Caco-2 (cell line): ENCODE results near the gene CPSF6. TPM values are rescaled to one million over a fixed set of nuclear protein-coding genes. Genes with fewer than 3 reads are reported as not detected.
"Not testable (repeated sequence)": the region's sequence is repeated elsewhere in the genome, so short reads cannot be mapped to it uniquely, and the experiment has no call there.

Experiments used
- BruUV-seq: library from RNA; stranded (reverse); fragments of 400-500 nt; replicated peaks from 2 replicates; lab custom pipeline; 2021; lab: Mats Ljungman, UMichigan
- CTCF ChIA-PET: fragments of 300-600 bp; sonication (Branson Sonifier 250); formaldehyde crosslinking; loops from one replicate; lab custom pipeline; 2022; ENCODE audit warnings: antibody characterized with exemption; lab: Charles Lee
- POLR2A ChIA-PET: fragments of 300-600 bp; sonication (Branson Sonifier 250); formaldehyde crosslinking; loops from one replicate; lab custom pipeline; 2022; ENCODE audit warnings: antibody characterized with exemption; lab: Charles Lee
- DNase-seq, 2 experiments: peaks; one replicate each; pipeline versions ENCODE4 v3.0.0 to v3.0.0-alpha.2; 2020 to 2022
- H3K27me3 ChIP-seq: replicated peaks from 2 replicates; pipeline ENCODE4 v1.6.0; 2011; ENCODE audit warnings: low read length; ENCODE audit not compliant: control insufficient read depth, insufficient read depth
- H3K36me3 ChIP-seq: 2 replicates; pipeline ENCODE4 v1.5.1; 2011; ENCODE audit warnings: low read length; ENCODE audit not compliant: control insufficient read depth, insufficient read depth
- H3K4me1 ChIP-seq: fragments of 250-450 bp; sonication (Bioruptor Pico); 2 replicates; pipeline ENCODE4 v1.5.1; 2020; ENCODE audit warnings: mild to moderate bottlenecking
- H3K4me3 ChIP-seq: 2 replicates; pipeline ENCODE4 v1.5.1; 2011; ENCODE audit warnings: low read depth, mild to moderate bottlenecking, control low read depth, low read length
- H3K9me3 ChIP-seq: fragments of 250-450 bp; sonication (Bioruptor Pico); 2 replicates; pipeline ENCODE4 v1.5.1; 2020; ENCODE audit warnings: mild to moderate bottlenecking, moderate library complexity
- H3K27ac Mint-ChIP-seq: one replicate; pipeline ENCODE4 v1.8.0; 2022; ENCODE audit warnings: mixed read lengths; ENCODE audit not compliant: unreplicated experiment
- H3K27me3 Mint-ChIP-seq: one replicate; pipeline ENCODE4 v1.8.0; 2022; ENCODE audit warnings: mixed read lengths; ENCODE audit not compliant: insufficient read depth, unreplicated experiment
- H3K36me3 Mint-ChIP-seq: one replicate; pipeline ENCODE4 v1.8.0; 2022; ENCODE audit warnings: mild to moderate bottlenecking, mixed read lengths; ENCODE audit not compliant: insufficient read depth, unreplicated experiment
- H3K4me1 Mint-ChIP-seq: one replicate; pipeline ENCODE4 v1.8.0; 2022; ENCODE audit warnings: low read depth, mixed read lengths; ENCODE audit not compliant: unreplicated experiment
- H3K4me3 Mint-ChIP-seq: one replicate; pipeline ENCODE4 v1.8.0; 2022; ENCODE audit warnings: mild to moderate bottlenecking, moderate library complexity, mixed read lengths; ENCODE audit not compliant: unreplicated experiment
- H3K9me3 Mint-ChIP-seq: one replicate; pipeline ENCODE4 v1.8.0; 2022; ENCODE audit warnings: mixed read lengths; ENCODE audit not compliant: unreplicated experiment
- intact Hi-C: fragments of 100-400 bp; cut with micrococcal nuclease; formaldehyde crosslinking; loops from one replicate; pipeline ENCODE4 v1.10.0; 2022; ENCODE audit not compliant: unreplicated experiment
- total RNA-seq: library from RNA; stranded (reverse); gene quantifications from 2 replicates; pipeline ENCODE4 v1.2.3, GENCODE V29; 2022
- TF ChIP-seq, protein P1 (sequence below), 2 experiments: fragments of 200-600 bp in 1 of 2; IDR thresholded peaks; 1 replicate in 1 of 2; 2 replicates in 1 of 2; pipeline versions ENCODE4 v1.5.1 to v1.8.0; 2011 to 2022; ENCODE audit warnings: antibody characterized with exemption in 1 of 2, control low read depth in 1 of 2, inconsistent platforms in 1 of 2, low read depth in 1 of 2, low read length in 1 of 2, mild to moderate bottlenecking in 1 of 2, moderate library complexity in 1 of 2; ENCODE audit not compliant: insufficient read depth in 1 of 2, severe bottlenecking in 1 of 2, unreplicated experiment in 1 of 2

Gene CPSF6
- total RNA-seq, 1 experiment from 2014 or later = 124 TPM

DNA sequence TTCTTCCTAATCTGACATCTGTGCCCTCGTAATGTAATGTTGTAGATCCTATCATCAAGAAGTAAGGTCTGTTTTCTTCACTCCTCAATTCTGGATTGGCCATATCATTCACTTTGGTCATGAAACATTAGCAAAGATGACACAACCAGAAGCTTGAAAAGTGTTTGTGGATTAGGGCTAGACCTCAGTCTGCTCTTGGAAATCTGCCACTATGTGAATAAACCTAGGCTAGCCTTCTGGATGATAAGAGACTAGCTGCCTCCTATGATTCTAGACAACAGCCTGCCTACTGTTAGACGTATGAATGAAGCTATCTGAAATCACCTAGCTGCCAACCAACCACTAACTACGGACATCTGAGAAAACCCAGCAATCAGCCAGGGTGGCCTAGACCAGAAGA, 70.1 kb downstream of the CPSF6 start:
- no TSS peak for BruUV-seq

DNA sequence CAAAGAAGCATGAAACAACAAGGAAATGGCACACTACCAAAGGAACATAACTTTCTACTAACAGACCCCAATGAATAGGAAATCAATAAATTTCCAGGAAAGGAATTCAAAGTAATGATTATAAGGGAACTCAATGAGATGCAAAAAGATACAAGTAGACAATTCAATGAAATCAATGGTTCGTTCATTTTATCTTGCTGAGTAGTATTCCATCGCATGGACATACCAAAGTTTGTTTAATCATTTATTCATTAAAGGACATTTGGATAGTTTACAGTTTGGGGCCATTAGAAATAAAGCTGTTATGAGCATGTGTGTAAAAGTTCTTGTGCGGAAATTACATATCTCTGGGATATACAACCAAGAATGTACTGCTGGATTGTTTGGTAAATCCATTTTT, 73.8 kb downstream of the CPSF6 start:
- Histone ChIP-seq H3K27me3 (no peaks in the 10 kb centered on the region), H3K4me1 (no peaks in the 10 kb centered on the region), H3K36me3 (no peaks in the 10 kb centered on the region), H3K9me3 (peaks cover 11% of the 10 kb centered on the region), H3K4me3 (no peak overlapping the region)
- ChIA-PET POLR2A (no interaction called here), CTCF (no interaction called here)
- no peak for DNase-seq
- Mint-ChIP-seq H3K27ac (no peak overlapping the region), H3K4me1 (no peaks in the 10 kb centered on the region), H3K9me3 (peaks cover 27% of the 10 kb centered on the region), H3K36me3 (no peaks in the 10 kb centered on the region), H3K27me3 (no peaks in the 10 kb centered on the region), H3K4me3 (no peak overlapping the region)
- TF ChIP-seq, protein P1, sequence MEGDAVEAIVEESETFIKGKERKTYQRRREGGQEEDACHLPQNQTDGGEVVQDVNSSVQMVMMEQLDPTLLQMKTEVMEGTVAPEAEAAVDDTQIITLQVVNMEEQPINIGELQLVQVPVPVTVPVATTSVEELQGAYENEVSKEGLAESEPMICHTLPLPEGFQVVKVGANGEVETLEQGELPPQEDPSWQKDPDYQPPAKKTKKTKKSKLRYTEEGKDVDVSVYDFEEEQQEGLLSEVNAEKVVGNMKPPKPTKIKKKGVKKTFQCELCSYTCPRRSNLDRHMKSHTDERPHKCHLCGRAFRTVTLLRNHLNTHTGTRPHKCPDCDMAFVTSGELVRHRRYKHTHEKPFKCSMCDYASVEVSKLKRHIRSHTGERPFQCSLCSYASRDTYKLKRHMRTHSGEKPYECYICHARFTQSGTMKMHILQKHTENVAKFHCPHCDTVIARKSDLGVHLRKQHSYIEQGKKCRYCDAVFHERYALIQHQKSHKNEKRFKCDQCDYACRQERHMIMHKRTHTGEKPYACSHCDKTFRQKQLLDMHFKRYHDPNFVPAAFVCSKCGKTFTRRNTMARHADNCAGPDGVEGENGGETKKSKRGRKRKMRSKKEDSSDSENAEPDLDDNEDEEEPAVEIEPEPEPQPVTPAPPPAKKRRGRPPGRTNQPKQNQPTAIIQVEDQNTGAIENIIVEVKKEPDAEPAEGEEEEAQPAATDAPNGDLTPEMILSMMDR (IDR thresholded peaks at IDR 0.05; ENCODE audit: insufficient read depth in 1 of 2, low read depth in 1 of 2, low read length in 1 of 2, severe bottlenecking in 1 of 2, unreplicated experiment in 1 of 2) = no peak
- intact Hi-C loops = no loop called here
- BruUV-seq = no TSS peak

More for the DNA sequence above, 70.1 kb downstream of the CPSF6 start:
- no peaks in the 10 kb centered on the region for H3K27me3 Mint-ChIP-seq
- Histone ChIP-seq H3K4me3 (no peak overlapping the region), H3K27me3 (no peaks in the 10 kb centered on the region), H3K4me1 (no peaks in the 10 kb centered on the region), H3K36me3 (no peaks in the 10 kb centered on the region), H3K9me3 (peaks cover 20% of the 10 kb centered on the region)
- no peak overlapping the region for H3K4me3 Mint-ChIP-seq
- H3K36me3 Mint-ChIP-seq = no peaks in the 10 kb centered on the region
- CTCF ChIA-PET = interaction anchor here (0.5 kb wide), 1 partner anchor 56 kb away, joined by 3 read pairs; no protein-coding TSS in a partner anchor
- H3K9me3 Mint-ChIP-seq = peaks cover 21% of the 10 kb centered on the region
- no peak overlapping the region for H3K27ac Mint-ChIP-seq
- TF ChIP-seq, protein P1 (IDR thresholded peaks at IDR 0.05; ENCODE audit: insufficient read depth in 1 of 2, low read depth in 1 of 2, low read length in 1 of 2, severe bottlenecking in 1 of 2, unreplicated experiment in 1 of 2) = no peak
- H3K4me1 Mint-ChIP-seq = no peaks in the 10 kb centered on the region
- intact Hi-C loops = no loop called here
- POLR2A ChIA-PET = no interaction called here
- DNase-seq = no peak

DNA sequence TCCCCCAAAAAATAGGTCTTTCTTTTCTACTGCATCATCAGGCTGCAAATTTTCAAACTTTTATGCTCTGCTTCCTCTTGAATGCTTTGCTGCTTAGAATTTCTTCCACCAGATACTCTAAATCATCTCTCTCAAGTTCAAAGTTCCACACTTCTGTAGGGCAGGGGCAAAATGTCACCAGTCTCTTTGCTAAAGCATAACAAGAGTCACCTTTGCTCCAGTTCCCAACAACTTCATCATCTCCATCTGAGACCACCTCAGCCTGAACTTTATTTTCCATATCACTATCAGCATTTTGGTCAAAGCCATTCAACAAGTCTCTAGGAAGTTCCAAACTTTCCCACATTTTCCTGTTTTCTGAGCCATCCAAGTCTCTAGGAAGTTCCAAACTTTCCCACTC, 77.4 kb downstream of the CPSF6 start:
- H3K4me3 ChIP-seq, H3K27me3 Mint-ChIP-seq, H3K4me3 Mint-ChIP-seq, H3K4me1 ChIP-seq, POLR2A ChIA-PET, H3K36me3 ChIP-seq, intact Hi-C loops, H3K27me3 ChIP-seq, BruUV-seq, H3K36me3 Mint-ChIP-seq, DNase-seq, CTCF ChIA-PET, H3K27ac Mint-ChIP-seq, H3K4me1 Mint-ChIP-seq: not testable (repeated sequence)
- peaks cover 54% of the 10 kb centered on the region for H3K9me3 Mint-ChIP-seq
- peaks cover 18% of the 10 kb centered on the region for H3K9me3 ChIP-seq

DNA sequence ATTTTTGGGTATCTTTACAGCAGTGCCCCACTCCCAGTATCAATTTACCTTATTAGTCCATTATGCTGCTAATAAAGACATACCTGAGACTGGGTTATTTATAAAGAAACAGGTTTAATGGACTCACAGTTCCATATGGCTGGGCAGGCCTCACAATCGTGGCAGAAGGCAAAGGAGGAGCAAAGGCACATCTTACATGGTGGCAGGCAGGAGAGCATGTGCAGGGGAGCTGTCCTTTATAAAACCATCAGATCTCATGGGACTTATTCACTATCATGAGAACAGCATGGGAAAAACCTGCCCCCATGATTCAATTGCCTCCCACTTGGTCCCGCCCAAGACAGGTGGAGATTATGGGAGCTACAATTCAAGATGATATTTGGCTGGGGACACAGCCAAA, 77.9 kb downstream of the CPSF6 start:
- BruUV-seq, H3K4me3 ChIP-seq, H3K36me3 Mint-ChIP-seq, H3K4me3 Mint-ChIP-seq, POLR2A ChIA-PET, H3K27me3 Mint-ChIP-seq, H3K4me1 Mint-ChIP-seq, H3K27ac Mint-ChIP-seq, CTCF ChIA-PET, intact Hi-C loops, H3K27me3 ChIP-seq, DNase-seq, H3K36me3 ChIP-seq, H3K4me1 ChIP-seq: not testable (repeated sequence)
- H3K9me3 Mint-ChIP-seq = peaks cover 54% of the 10 kb centered on the region
- H3K9me3 ChIP-seq = peaks cover 22% of the 10 kb centered on the region
